Measurements from ENCODE around the gene ITGA5. TPM values are rescaled to one million over a fixed set of nuclear protein-coding genes. Genes with fewer than 3 reads are reported as not detected.
A peak's percentile ranks its signal among the peaks of the same experiment; 100 is the strongest.

ITGA5 gene
- total RNA-seq, 4 donors from 2014 or later, result 69.7 to 223 (median 99.4) TPM

DNA sequence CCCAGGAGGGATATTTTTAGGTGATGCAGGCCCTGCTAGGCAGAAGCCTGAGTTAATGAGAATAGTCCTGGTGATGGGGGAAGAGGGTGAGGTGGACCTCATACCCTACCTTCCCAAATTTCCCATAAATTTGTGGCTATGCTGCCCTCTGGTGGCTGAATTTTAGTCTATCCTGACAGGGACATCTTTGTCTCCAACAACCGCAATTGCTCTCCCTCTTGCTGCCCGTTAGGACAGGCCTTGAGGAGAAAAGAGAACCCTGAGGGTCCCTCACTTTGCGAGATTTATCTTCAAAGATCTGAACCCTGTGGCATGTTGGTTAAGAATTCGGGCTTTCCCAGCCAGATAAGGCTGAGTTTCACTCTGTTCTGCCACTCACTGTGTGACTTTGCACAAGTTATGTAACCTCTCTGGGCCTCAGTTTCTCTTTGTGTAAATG lies 24.8 kb downstream of the ITGA5 start:
- H3K27ac ChIP-seq, result no peak overlapping the region
- no peaks in the 10 kb centered on the region for H3K36me3 ChIP-seq
- intact Hi-C loops (cut with DNase I; ENCODE audit: low total_unique reads), result no loop called here
- TF ChIP-seq, protein P1, sequence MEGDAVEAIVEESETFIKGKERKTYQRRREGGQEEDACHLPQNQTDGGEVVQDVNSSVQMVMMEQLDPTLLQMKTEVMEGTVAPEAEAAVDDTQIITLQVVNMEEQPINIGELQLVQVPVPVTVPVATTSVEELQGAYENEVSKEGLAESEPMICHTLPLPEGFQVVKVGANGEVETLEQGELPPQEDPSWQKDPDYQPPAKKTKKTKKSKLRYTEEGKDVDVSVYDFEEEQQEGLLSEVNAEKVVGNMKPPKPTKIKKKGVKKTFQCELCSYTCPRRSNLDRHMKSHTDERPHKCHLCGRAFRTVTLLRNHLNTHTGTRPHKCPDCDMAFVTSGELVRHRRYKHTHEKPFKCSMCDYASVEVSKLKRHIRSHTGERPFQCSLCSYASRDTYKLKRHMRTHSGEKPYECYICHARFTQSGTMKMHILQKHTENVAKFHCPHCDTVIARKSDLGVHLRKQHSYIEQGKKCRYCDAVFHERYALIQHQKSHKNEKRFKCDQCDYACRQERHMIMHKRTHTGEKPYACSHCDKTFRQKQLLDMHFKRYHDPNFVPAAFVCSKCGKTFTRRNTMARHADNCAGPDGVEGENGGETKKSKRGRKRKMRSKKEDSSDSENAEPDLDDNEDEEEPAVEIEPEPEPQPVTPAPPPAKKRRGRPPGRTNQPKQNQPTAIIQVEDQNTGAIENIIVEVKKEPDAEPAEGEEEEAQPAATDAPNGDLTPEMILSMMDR (IDR thresholded peaks at IDR 0.05), result peak; percentile 35 to 64 (median 51)
- no peak for TF ChIP-seq POLR2A (IDR thresholded peaks at IDR 0.05)
- H3K27me3 ChIP-seq, result no peaks in the 10 kb centered on the region
- no peaks in the 10 kb centered on the region for H3K4me1 ChIP-seq
- no peak overlapping the region for H3K4me3 ChIP-seq
- DNase-seq, result peak in 1 of 2 donors; percentile 55
- no peaks in the 10 kb centered on the region for H3K9me3 ChIP-seq

DNA sequence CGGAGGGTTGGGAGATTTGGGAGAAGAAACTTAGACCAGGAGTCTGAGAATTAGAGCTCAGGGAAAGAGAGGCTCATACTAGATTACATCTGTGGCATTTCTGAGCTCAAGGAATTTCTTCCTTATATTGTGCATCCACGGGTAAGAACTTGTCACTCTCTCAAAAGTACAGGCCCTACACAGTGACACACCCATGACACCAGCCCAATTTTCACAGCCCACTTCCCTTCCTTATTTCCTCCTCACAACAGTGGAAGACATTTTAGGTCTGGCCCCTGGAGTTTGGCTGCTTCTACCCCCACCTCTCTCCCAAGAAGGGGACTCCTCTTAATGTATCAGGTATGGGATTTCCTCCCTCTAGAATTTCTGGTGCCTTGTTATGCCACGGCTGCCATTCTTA lies 25.3 kb downstream of the ITGA5 start:
- Histone ChIP-seq H3K9me3 (no peaks in the 10 kb centered on the region), H3K27ac (no peak overlapping the region), H3K4me1 (no peaks in the 10 kb centered on the region), H3K27me3 (no peaks in the 10 kb centered on the region), H3K4me3 (no peak overlapping the region), H3K36me3 (no peaks in the 10 kb centered on the region)
- DNase-seq, result no peak
- no peak for TF ChIP-seq POLR2A (IDR thresholded peaks at IDR 0.05)
- TF ChIP-seq, protein P1 (IDR thresholded peaks at IDR 0.05), result no peak
- intact Hi-C loops (cut with DNase I; ENCODE audit: low total_unique reads), result no loop called here

DNA sequence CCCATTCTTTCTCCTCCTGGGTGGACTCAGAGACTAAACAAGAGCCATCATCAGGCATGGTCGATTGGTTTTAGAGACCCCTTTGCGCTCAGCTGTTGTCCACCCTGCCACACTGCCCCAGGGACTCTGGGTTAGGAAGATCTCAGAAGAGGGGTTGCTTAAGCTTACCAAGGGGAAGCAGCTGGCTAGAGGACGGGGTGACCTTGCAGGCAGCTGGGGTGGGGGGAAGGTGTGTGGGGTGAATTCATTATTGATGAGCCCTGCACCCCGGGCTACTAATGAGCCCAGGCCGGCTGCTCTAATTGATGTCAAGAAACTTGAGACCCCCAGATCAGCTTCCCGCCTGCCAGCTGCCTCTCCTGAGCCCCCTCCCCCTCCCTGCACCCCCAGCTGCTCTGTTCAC lies 25.9 kb downstream of the ITGA5 start:
- no peak for DNase-seq
- H3K9me3 ChIP-seq, result no peaks in the 10 kb centered on the region
- H3K27me3 ChIP-seq, result no peaks in the 10 kb centered on the region
- TF ChIP-seq POLR2A (IDR thresholded peaks at IDR 0.05), result no peak
- TF ChIP-seq, protein P1 (IDR thresholded peaks at IDR 0.05), result no peak
- no peaks in the 10 kb centered on the region for H3K4me1 ChIP-seq
- H3K4me3 ChIP-seq, result no peak overlapping the region
- intact Hi-C loops (cut with DNase I; ENCODE audit: low total_unique reads), result no loop called here
- no peak overlapping the region for H3K27ac ChIP-seq
- H3K36me3 ChIP-seq, result no peaks in the 10 kb centered on the region

DNA sequence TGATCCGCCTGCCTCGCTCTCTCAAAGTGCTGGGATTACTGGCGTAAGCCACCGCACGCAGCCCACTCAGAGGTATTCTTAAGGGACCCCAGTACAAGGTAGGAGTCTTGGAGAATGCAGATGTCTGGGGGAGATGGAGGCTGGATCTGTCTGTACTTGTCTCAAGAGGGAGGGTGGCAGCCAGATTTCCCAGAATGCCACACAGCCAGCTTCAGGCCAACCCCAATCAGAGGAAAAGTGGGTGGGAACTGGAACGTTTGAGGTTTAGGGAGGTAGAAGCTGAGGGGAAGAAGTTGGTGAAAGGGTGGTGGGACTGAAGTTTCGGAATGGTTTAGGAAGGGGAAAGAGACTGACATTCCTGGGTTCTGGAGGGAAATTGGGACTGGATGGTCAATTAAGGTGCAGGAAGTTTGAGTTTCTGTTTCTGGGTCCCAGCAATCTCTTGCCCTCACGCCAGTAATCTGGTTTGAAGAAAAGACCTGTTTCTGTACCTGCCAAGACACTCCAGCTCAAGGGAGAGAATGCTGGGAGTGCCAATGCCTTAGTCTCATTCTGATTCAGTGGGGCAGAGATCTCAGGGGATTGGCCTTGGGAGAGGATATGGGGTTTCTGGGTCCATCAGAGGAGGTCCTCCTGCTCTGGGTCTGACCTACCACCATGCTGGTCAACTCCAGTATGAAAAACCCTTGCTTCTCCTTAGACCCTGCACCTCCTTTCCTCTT lies 26.4 kb downstream of the ITGA5 start:
- no peak for DNase-seq
- no peak for TF ChIP-seq POLR2A (IDR thresholded peaks at IDR 0.05)
- TF ChIP-seq, protein P1 (IDR thresholded peaks at IDR 0.05), result no peak
- Histone ChIP-seq H3K9me3 (no peaks in the 10 kb centered on the region), H3K27me3 (no peaks in the 10 kb centered on the region), H3K4me1 (no peaks in the 10 kb centered on the region), H3K27ac (no peak overlapping the region), H3K4me3 (no peak overlapping the region), H3K36me3 (no peaks in the 10 kb centered on the region)
- intact Hi-C loops (cut with DNase I; ENCODE audit: low total_unique reads), result no loop called here

DNA sequence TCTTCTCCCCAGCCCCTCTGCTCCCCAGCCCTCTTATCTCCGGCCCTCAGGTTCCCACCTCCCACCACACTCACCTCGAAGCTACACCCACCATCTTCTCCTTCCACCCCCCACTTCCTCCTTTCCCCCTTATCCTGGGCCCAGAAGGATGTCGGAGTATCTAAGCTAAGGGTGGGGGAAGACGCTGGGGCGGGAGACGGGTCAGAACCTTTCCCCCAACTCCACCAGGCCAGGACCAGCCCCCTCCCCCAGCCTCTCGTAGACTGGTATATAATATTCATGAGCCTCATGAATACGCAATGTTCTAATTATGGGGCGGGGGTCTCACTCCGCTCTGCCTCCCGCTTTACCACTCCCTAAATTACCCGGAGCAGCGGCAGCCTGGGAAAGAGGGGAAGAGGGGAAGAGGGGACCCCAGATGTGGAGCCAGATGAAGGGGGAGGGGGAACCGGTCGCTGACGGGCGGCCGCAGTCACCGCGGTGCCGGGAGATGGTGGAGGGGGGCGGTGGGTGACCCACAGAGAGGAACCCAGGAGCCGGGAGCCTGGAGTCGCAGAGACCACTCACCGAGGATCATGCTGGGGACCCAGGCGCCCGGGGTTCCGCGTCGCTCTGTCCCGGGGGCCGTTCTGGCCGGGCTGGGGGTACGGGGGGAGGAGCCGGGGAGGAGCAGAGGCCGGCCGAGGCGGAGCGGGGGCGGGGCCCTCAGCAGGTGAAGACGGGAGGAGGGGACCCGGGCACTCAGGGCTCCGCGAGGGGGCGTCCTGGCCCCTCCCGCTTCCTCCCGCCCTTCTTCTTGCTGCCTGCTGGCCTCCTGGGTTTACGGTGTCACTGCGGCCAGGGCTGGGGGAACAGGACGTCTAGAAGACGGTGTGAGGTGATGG lies 28.2 kb downstream of the ITGA5 start:
- intact Hi-C loops (cut with DNase I; ENCODE audit: low total_unique reads), result no loop called here
- peak overlapping the region in 1 of 2 donors; percentile 23 for H3K27ac ChIP-seq
- H3K36me3 ChIP-seq, result no peaks in the 10 kb centered on the region
- TF ChIP-seq POLR2A (IDR thresholded peaks at IDR 0.05), result no peak
- TF ChIP-seq, protein P1 (IDR thresholded peaks at IDR 0.05), result no peak
- H3K27me3 ChIP-seq, result no peaks in the 10 kb centered on the region
- peak overlapping the region; percentile 4 to 40 for H3K4me3 ChIP-seq
- no peaks in the 10 kb centered on the region for H3K4me1 ChIP-seq
- H3K9me3 ChIP-seq, result no peaks in the 10 kb centered on the region
- no peak for DNase-seq
